Measurements from ENCODE around the gene CALML4.

The CALML4 gene

GRCh38 chr15:68188647-68189046 is 16.5 kb downstream of the CALML4 start:
- TF ChIP-seq CTCF (IDR thresholded peaks at IDR 0.05; ENCODE audit: low read depth, low read length, missing control alignments): no peak
- H3K4me3 ChIP-seq (ENCODE audit: low read depth, low read length): no peak overlapping the region
- DNase-seq (ENCODE audit: low read depth): no peak

- no peak for DNase-seq (ENCODE audit: low read depth)
- TF ChIP-seq CTCF (IDR thresholded peaks at IDR 0.05; ENCODE audit: low read depth, low read length, missing control alignments): no peak
- no peak overlapping the region for H3K4me3 ChIP-seq (ENCODE audit: low read depth, low read length)
These were observed 17.6 kb downstream of the CALML4 start for GRCh38 chr15:68187559-68187958.

GRCh38 chr15:68186671-68187397 is 18.3 kb downstream of the CALML4 start:
- TF ChIP-seq CTCF (IDR thresholded peaks at IDR 0.05; ENCODE audit: low read depth, low read length, missing control alignments): no peak
- DNase-seq (ENCODE audit: low read depth): no peak

GRCh38 chr15:68184616-68185480 is 20.3 kb downstream of the CALML4 start:
- TF ChIP-seq CTCF (IDR thresholded peaks at IDR 0.05; ENCODE audit: low read depth, low read length, missing control alignments): no peak
- H3K4me3 ChIP-seq (ENCODE audit: low read depth, low read length): no peak overlapping the region

More at GRCh38 chr15:68186671-68187397, 18.3 kb downstream of the CALML4 start:
- no peak overlapping the region for H3K4me3 ChIP-seq (ENCODE audit: low read depth, low read length)

GRCh38 chr15:68183616-68184315 is 21.4 kb downstream of the CALML4 start:
- no peak for TF ChIP-seq CTCF (IDR thresholded peaks at IDR 0.05; ENCODE audit: low read depth, low read length, missing control alignments)
- H3K4me3 ChIP-seq (ENCODE audit: low read depth, low read length): no peak overlapping the region
- DNase-seq (ENCODE audit: low read depth): no peak

More at GRCh38 chr15:68184616-68185480, 20.3 kb downstream of the CALML4 start:
- no peak for DNase-seq (ENCODE audit: low read depth)

GRCh38 chr15:68177742-68178141 is 27.4 kb downstream of the CALML4 start:
- DNase-seq (ENCODE audit: low read depth): no peak
- no peak overlapping the region for H3K4me3 ChIP-seq (ENCODE audit: low read depth, low read length)
- TF ChIP-seq CTCF (IDR thresholded peaks at IDR 0.05; ENCODE audit: low read depth, low read length, missing control alignments): no peak

Measured in GM12864 (cell line).